Measurements from ENCODE around the gene HSH2D. TPM values are rescaled to one million over a fixed set of nuclear protein-coding genes. Genes with fewer than 3 reads are reported as not detected.
"Not testable (repeated sequence)": the region's sequence is repeated elsewhere in the genome, so short reads cannot be mapped to it uniquely, and the experiment has no call there.

The HSH2D gene
- total RNA-seq, 3 donors from 2014 or later: 5.7 to 9.2 (median 7.0) TPM

GRCh38 chr19:16113727-16114126 lies 29.8 kb upstream of the HSH2D start:
- no peaks in the 10 kb centered on the region for H3K27me3 Mint-ChIP-seq (ENCODE audit: low read depth)
- no peak for DNase-seq
- peaks cover 55% of the 10 kb centered on the region for H3K4me1 Mint-ChIP-seq (ENCODE audit: low read depth)
- peaks cover 13% of the 10 kb centered on the region for H3K36me3 Mint-ChIP-seq (ENCODE audit: insufficient read depth)
- no peaks in the 10 kb centered on the region for H3K9me3 Mint-ChIP-seq
- peak overlapping the region; percentile 65 for H3K4me3 Mint-ChIP-seq
- no peak for ATAC-seq

DNA sequence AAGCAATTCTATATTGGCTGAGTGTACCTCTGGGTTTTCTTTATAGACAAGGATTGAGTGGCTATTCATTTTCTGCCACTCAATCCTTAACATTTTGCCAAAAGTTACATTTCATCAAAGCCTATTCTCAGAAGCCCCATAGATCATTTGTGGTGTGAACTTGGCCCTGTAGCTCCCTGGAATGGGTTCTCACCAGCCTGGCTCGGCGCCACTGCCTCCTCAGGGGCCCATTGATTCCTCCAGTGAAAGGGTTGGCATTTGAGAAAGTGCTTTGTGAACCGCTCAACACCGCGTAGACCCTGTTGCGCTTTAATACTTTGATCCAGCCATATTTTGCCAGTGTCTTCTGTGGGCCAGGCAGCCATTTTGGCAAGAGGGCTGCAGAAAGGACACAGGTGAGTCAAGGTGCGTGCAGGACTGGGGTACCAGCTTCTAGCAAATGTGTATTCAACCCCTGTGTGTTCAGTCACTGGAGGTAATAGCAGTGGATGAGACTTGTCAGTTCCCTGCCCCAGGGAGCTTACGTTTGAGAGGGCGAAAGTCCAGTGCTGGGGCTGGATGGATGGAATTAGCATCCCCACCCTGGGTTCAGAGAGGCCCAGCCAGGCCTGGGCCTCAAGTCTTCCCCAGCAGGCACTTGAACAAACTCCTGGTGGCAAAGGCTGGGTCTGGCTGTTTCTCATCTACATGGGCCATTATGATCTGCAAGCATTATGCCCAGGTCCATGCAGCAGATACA lies 28.0 kb upstream of the HSH2D start:
- peak overlapping the region; percentile 31 for H3K4me3 Mint-ChIP-seq
- no peaks in the 10 kb centered on the region for H3K9me3 Mint-ChIP-seq
- ATAC-seq (no peak), DNase-seq (no peak)
- peaks cover 68% of the 10 kb centered on the region for H3K4me1 Mint-ChIP-seq (ENCODE audit: low read depth)
- no peaks in the 10 kb centered on the region for H3K27me3 Mint-ChIP-seq (ENCODE audit: low read depth)
- peaks cover 18% of the 10 kb centered on the region for H3K36me3 Mint-ChIP-seq (ENCODE audit: insufficient read depth)

- H3K9me3 Mint-ChIP-seq: no peaks in the 10 kb centered on the region
- peaks cover 18% of the 10 kb centered on the region for H3K36me3 Mint-ChIP-seq (ENCODE audit: insufficient read depth)
- no peak overlapping the region for H3K4me3 Mint-ChIP-seq
- H3K27me3 Mint-ChIP-seq (ENCODE audit: low read depth): no peaks in the 10 kb centered on the region
- H3K4me1 Mint-ChIP-seq (ENCODE audit: low read depth): peaks cover 66% of the 10 kb centered on the region
- DNase-seq: no peak
- ATAC-seq: no peak
Measured at GRCh38 chr19:16116067-16116466, 27.4 kb upstream of the HSH2D start.

- H3K4me3 Mint-ChIP-seq: peak overlapping the region; percentile 60
Measured at GRCh38 chr19:16117594-16118033, 25.9 kb upstream of the HSH2D start.

DNA sequence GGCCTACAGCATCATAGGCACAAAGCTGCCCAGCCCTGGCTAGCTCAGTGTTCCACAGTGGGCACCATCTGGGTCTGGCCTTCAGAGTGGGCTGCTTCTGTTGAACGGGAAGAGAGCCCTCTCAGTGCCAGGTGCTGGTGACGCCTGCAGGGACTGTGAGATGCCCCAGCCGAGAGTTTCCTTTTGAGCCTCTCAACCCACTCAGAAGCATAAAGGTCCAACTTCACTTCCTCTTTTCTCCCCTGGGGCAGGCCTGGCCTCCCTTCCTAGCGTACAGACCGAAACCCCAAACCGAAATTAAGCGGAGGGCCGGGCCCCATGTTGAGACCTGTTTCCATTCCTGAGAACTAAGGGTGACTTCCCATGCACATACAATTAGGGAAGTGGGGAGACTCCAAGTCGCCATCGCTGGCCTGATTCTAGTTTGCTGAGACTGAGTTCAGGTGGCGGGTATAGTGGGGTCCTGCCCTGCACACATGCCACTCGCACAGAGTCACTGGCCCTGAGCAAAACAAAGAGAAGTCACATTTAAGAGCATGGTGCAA lies 24.9 kb upstream of the HSH2D start:
- peak overlapping the region; percentile 32 for H3K4me3 Mint-ChIP-seq
- H3K36me3 Mint-ChIP-seq (ENCODE audit: insufficient read depth): peaks cover 22% of the 10 kb centered on the region
- H3K9me3 Mint-ChIP-seq: no peaks in the 10 kb centered on the region
- H3K27me3 Mint-ChIP-seq (ENCODE audit: low read depth): no peaks in the 10 kb centered on the region
- peaks cover 53% of the 10 kb centered on the region for H3K4me1 Mint-ChIP-seq (ENCODE audit: low read depth)
- DNase-seq (no peak), ATAC-seq (peak; percentile 63 to 77)

More at GRCh38 chr19:16117594-16118033, 25.9 kb upstream of the HSH2D start:
- no peaks in the 10 kb centered on the region for H3K27me3 Mint-ChIP-seq (ENCODE audit: low read depth)
- peaks cover 60% of the 10 kb centered on the region for H3K4me1 Mint-ChIP-seq (ENCODE audit: low read depth)
- DNase-seq: no peak
- ATAC-seq: no peak
- peaks cover 23% of the 10 kb centered on the region for H3K36me3 Mint-ChIP-seq (ENCODE audit: insufficient read depth)
- no peaks in the 10 kb centered on the region for H3K9me3 Mint-ChIP-seq

DNA sequence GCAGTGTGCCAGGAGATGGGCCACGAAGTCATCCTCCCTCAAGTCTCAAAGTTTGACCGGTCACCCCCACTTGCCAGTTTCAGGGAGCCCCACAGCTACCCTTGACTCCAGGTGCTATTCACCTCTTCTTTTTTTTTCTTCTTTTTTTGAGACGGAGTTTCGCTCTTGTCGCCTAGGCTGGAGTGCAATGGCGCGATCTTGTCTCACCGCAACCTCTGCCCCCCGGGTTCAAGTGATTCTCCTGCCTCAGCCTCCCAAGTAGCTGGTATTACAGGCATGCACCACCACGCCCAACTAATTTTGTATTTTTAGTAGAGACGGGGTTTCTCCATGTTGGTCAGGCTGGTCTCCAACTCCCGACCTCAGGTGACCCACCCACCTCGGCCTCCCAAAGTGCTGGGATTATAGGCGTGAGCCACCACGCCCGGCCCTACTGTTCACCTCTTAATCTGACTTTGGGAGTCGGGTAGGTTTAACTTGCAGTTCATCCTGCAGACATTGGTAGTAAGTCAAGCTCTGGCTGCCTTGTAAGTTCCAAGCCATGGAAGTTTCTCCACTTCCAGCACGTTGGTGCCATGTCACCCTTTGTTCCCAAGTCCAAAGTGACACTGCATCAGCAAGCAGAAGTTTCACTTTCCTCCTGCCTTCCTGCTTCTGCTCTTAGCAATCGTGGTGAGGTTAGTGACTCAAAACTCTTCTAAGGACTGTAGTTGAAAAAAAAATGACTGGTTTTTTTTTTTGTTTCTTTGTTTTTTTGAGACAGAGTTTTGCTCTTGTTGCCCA lies 24.2 kb upstream of the HSH2D start:
- Mint-ChIP-seq H3K4me1 (ENCODE audit: low read depth) (peaks cover 49% of the 10 kb centered on the region), H3K36me3 (ENCODE audit: insufficient read depth) (peaks cover 20% of the 10 kb centered on the region), H3K4me3 (peak overlapping the region; percentile 49)
- not testable (repeated sequence) for H3K27me3 Mint-ChIP-seq (ENCODE audit: low read depth); DNase-seq; H3K9me3 Mint-ChIP-seq
- peak; percentile 71 to 74 for ATAC-seq

- Mint-ChIP-seq H3K27me3 (ENCODE audit: low read depth) (no peaks in the 10 kb centered on the region), H3K4me3 (no peak overlapping the region), H3K9me3 (no peaks in the 10 kb centered on the region), H3K4me1 (ENCODE audit: low read depth) (peaks cover 36% of the 10 kb centered on the region), H3K36me3 (ENCODE audit: insufficient read depth) (peaks cover 21% of the 10 kb centered on the region)
- ATAC-seq (no peak), DNase-seq (no peak)
Measured at GRCh38 chr19:16121141-16121540, 22.3 kb upstream of the HSH2D start.

- ATAC-seq: no peak
- no peak overlapping the region for H3K4me3 Mint-ChIP-seq
- DNase-seq: no peak
- H3K9me3 Mint-ChIP-seq: no peaks in the 10 kb centered on the region
- H3K36me3 Mint-ChIP-seq (ENCODE audit: insufficient read depth): peaks cover 26% of the 10 kb centered on the region
- H3K4me1 Mint-ChIP-seq (ENCODE audit: low read depth): peaks cover 31% of the 10 kb centered on the region
- H3K27me3 Mint-ChIP-seq (ENCODE audit: low read depth): no peaks in the 10 kb centered on the region
Measured at GRCh38 chr19:16121967-16122366, 21.5 kb upstream of the HSH2D start.

GRCh38 chr19:16124953-16125352 lies 18.5 kb upstream of the HSH2D start:
- Mint-ChIP-seq H3K9me3 (no peaks in the 10 kb centered on the region), H3K4me3 (no peak overlapping the region), H3K4me1 (ENCODE audit: low read depth) (peaks cover 1% of the 10 kb centered on the region), H3K36me3 (ENCODE audit: insufficient read depth) (peaks cover 30% of the 10 kb centered on the region), H3K27me3 (ENCODE audit: low read depth) (no peaks in the 10 kb centered on the region)
- ATAC-seq (no peak), DNase-seq (no peak)

DNA sequence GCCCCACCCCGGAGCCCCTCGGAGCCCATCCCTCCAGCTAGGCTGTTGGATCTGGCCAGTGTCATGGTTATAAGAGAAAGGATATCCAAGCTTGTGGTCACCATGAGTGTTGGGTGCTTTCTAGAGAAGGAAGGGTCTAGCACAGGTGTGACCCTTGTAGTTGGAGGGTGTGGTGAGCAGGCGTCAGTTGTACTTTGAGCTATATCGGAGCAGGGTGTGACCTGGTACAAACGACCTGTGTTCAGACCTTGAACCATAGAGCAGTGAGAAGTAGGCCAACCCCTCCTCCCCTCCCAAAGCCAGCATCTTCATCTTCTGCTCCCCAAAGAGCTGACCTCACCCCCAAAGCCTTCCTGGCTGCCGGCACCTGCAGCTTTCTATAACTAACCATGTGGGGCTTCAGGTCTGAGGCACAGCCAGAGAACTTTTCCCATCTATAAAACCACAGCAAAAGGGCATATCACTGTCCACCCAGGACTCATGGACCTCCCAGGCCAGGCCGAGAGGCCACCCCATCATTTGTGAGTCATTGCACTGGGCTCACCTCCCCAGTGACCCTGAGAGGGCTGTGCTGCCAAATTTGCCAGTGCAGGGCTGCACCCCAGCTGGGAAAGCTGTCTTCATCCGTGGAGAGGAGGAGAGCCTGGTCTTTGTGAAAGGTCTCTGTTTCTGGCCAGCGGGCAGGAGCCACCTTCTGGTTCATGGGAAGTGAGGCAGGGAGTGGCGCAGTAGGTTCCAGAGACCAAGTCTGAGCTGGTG lies 17.6 kb upstream of the HSH2D start:
- H3K4me1 Mint-ChIP-seq (ENCODE audit: low read depth): no peaks in the 10 kb centered on the region
- H3K27me3 Mint-ChIP-seq (ENCODE audit: low read depth): no peaks in the 10 kb centered on the region
- ATAC-seq (no peak), DNase-seq (no peak)
- no peaks in the 10 kb centered on the region for H3K9me3 Mint-ChIP-seq
- no peak overlapping the region for H3K4me3 Mint-ChIP-seq
- peaks cover 37% of the 10 kb centered on the region for H3K36me3 Mint-ChIP-seq (ENCODE audit: insufficient read depth)

GRCh38 chr19:16127080-16127479 lies 16.4 kb upstream of the HSH2D start:
- ATAC-seq (no peak), DNase-seq (no peak)
- Mint-ChIP-seq H3K27me3 (ENCODE audit: low read depth) (no peaks in the 10 kb centered on the region), H3K9me3 (no peaks in the 10 kb centered on the region), H3K4me3 (no peak overlapping the region), H3K4me1 (ENCODE audit: low read depth) (no peaks in the 10 kb centered on the region), H3K36me3 (ENCODE audit: insufficient read depth) (peaks cover 43% of the 10 kb centered on the region)

- DNase-seq (no peak), ATAC-seq (no peak)
- Mint-ChIP-seq H3K36me3 (ENCODE audit: insufficient read depth) (peaks cover 50% of the 10 kb centered on the region), H3K4me1 (ENCODE audit: low read depth) (no peaks in the 10 kb centered on the region), H3K27me3 (ENCODE audit: low read depth) (no peaks in the 10 kb centered on the region), H3K4me3 (no peak overlapping the region), H3K9me3 (no peaks in the 10 kb centered on the region)
Measured at GRCh38 chr19:16127776-16128371, 15.6 kb upstream of the HSH2D start.

GRCh38 chr19:16131648-16132047 lies 11.8 kb upstream of the HSH2D start:
- no peak for DNase-seq
- H3K27me3 Mint-ChIP-seq (ENCODE audit: low read depth): no peaks in the 10 kb centered on the region
- peaks cover 55% of the 10 kb centered on the region for H3K36me3 Mint-ChIP-seq (ENCODE audit: insufficient read depth)
- no peak for ATAC-seq
- no peaks in the 10 kb centered on the region for H3K4me1 Mint-ChIP-seq (ENCODE audit: low read depth)
- H3K4me3 Mint-ChIP-seq: no peak overlapping the region
- no peaks in the 10 kb centered on the region for H3K9me3 Mint-ChIP-seq

DNA sequence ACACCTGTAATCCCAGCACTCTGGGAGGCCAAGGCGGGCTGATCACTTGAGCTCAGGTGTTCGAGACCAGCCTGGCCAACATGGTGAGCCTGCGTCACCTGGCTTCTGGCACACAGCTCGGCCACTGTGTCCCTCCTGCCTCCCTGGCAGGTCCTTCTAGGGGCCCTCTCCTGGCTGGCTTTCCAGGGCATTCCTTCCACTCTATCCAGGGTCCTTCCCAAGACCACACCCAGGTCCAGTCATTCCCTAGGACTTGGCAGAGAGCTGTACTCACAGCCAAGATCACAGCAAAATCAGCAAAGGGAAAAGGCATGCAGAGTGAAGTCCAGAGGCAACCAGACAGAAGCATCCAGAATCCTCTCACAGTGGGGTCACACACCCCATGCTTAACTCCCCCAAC lies 9.7 kb upstream of the HSH2D start:
- no peaks in the 10 kb centered on the region for H3K27me3 Mint-ChIP-seq (ENCODE audit: low read depth)
- H3K9me3 Mint-ChIP-seq: no peaks in the 10 kb centered on the region
- peaks cover 48% of the 10 kb centered on the region for H3K36me3 Mint-ChIP-seq (ENCODE audit: insufficient read depth)
- H3K4me1 Mint-ChIP-seq (ENCODE audit: low read depth): no peaks in the 10 kb centered on the region
- no peak overlapping the region for H3K4me3 Mint-ChIP-seq
- DNase-seq: no peak
- ATAC-seq: no peak
